ENCODE results near the gene DISC1.

DNA sequence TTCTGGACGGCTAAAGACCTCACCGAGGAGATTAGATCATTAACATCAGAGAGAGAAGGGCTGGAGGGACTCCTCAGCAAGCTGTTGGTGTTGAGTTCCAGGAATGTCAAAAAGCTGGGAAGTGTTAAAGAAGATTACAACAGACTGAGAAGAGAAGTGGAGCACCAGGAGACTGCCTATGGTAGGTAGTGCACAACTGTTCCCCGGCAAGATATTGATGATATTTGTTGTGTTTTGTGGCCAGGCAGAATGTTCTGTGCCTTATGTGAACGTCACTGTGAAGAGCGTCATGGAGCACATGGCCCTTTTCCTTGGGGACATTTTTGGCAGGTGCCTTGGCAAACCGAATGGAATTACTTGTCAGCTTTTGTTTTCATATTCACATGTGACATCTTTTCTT, 191.7 kb downstream of the DISC1 start:
- TF ChIP-seq POLR2A (IDR thresholded peaks at IDR 0.05): no peak
- TF ChIP-seq, protein P1, sequence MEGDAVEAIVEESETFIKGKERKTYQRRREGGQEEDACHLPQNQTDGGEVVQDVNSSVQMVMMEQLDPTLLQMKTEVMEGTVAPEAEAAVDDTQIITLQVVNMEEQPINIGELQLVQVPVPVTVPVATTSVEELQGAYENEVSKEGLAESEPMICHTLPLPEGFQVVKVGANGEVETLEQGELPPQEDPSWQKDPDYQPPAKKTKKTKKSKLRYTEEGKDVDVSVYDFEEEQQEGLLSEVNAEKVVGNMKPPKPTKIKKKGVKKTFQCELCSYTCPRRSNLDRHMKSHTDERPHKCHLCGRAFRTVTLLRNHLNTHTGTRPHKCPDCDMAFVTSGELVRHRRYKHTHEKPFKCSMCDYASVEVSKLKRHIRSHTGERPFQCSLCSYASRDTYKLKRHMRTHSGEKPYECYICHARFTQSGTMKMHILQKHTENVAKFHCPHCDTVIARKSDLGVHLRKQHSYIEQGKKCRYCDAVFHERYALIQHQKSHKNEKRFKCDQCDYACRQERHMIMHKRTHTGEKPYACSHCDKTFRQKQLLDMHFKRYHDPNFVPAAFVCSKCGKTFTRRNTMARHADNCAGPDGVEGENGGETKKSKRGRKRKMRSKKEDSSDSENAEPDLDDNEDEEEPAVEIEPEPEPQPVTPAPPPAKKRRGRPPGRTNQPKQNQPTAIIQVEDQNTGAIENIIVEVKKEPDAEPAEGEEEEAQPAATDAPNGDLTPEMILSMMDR (IDR thresholded peaks at IDR 0.05): no peak
